GM12878 (cell line): Measurements from ENCODE around the gene RAB12. TPM values are rescaled to one million over a fixed set of nuclear protein-coding genes. Genes with fewer than 3 reads are reported as not detected.

ENCODE experiments used
- ATAC-seq: fragments of 200-7000 bp; cut with Tn5 transposase; 3 replicates; pipeline ENCODE4 v1.9.1; 2020; ENCODE audit warnings: mild to moderate bottlenecking, moderate library complexity
- BruUV-seq: library from RNA; stranded (reverse); fragments of 400-500 nt; replicated peaks from 2 replicates; lab custom pipeline; 2021; lab: Mats Ljungman, UMichigan
- CTCF ChIA-PET: fragments of 300-600 bp; sonication (Branson Sonifier 250); formaldehyde crosslinking; extraction: SDS; loops from one replicate; lab custom pipeline; 2021; ENCODE audit warnings: inconsistent platforms; lab: Yijun Ruan, JAX
- POLR2A ChIA-PET: fragments of 350-600 bp; formaldehyde crosslinking; extraction: SDS; loops from one replicate; lab custom pipeline; 2021; ENCODE audit warnings: inconsistent platforms; lab: Charles Lee
- RAD21 ChIA-PET: fragments of 300-600 bp; sonication (Branson Sonifier 250); formaldehyde crosslinking; loops from one replicate; lab custom pipeline; 2023; ENCODE audit warnings: antibody characterized with exemption; ENCODE audit not compliant: unreplicated experiment; lab: Charles Lee
- SMC1A ChIA-PET: fragments of 300-600 bp; sonication (Branson Sonifier 250); formaldehyde crosslinking; loops from one replicate; lab custom pipeline; 2023; ENCODE audit not compliant: unreplicated experiment, uncharacterized antibody; lab: Charles Lee
- DNase-seq: peaks from one replicate; pipeline ENCODE4 v3.0.0-alpha.2; 2011; ENCODE audit warnings: low read depth, low spot score
- FAIRE-seq: peaks from 3 replicates; lab custom pipeline; 2011; peaks lifted over from hg19 to GRCh38; lab: Jason Lieb, UNC
- H2AFZ ChIP-seq: 2 replicates; pipeline ENCODE4 v1.6.0; 2011; ENCODE audit warnings: low read depth, low read length, control low read depth; ENCODE audit not compliant: control insufficient read depth
- H3K27ac ChIP-seq: 2 replicates; pipeline ENCODE4 v1.5.1; 2011; ENCODE audit warnings: control low read depth; ENCODE audit not compliant: control insufficient read depth, insufficient read depth
- H3K27me3 ChIP-seq, 2 experiments: replicated peaks in 1 of 2; 2 replicates each; pipeline versions ENCODE4 v1.6.0 to v1.6.1; 2011; ENCODE audit warnings: low read length in 1 of 2; ENCODE audit not compliant: control insufficient read depth in 2 of 2, insufficient read depth in 2 of 2
- H3K36me3 ChIP-seq, 2 experiments: 2 replicates each; pipeline ENCODE4 v1.5.1; 2011; ENCODE audit warnings: low read length in 1 of 2; ENCODE audit not compliant: control insufficient read depth in 2 of 2, insufficient read depth in 2 of 2
- H3K4me1 ChIP-seq: 2 replicates; pipeline ENCODE4 v1.6.1; 2011; ENCODE audit warnings: mild to moderate bottlenecking, low read length, moderate library complexity, mixed read lengths; ENCODE audit not compliant: control insufficient read depth, insufficient read depth
- H3K4me2 ChIP-seq: 2 replicates; pipeline ENCODE4 v1.6.0; 2011; ENCODE audit warnings: control low read depth; ENCODE audit not compliant: control insufficient read depth, insufficient read depth
- H3K4me3 ChIP-seq: fragments of 200-600 bp; sonication (generic); 2 replicates; pipeline ENCODE4 v1.5.1; 2016
- H3K79me2 ChIP-seq: 2 replicates; pipeline ENCODE4 v1.6.0; 2011; ENCODE audit warnings: low read length; ENCODE audit not compliant: control insufficient read depth, insufficient read depth
- H3K9ac ChIP-seq: 2 replicates; pipeline ENCODE4 v1.8.0; 2011; ENCODE audit warnings: low read length, control low read depth, mixed read lengths; ENCODE audit not compliant: control insufficient read depth, insufficient read depth
- H3K9me3 ChIP-seq: replicated peaks from 3 replicates; pipeline ENCODE4 v1.5.1; 2011; ENCODE audit warnings: mild to moderate bottlenecking, low read length; ENCODE audit not compliant: control insufficient read depth, insufficient read depth
- H4K20me1 ChIP-seq: 2 replicates; pipeline ENCODE4 v1.6.0; 2011; ENCODE audit not compliant: control insufficient read depth, insufficient read depth
- BHLHE40 ChIP-seq, 2 experiments: fragments of 450-650 bp in 1 of 2; IDR thresholded peaks; 2 replicates each; pipeline ENCODE4 v1.6.1; 2011 to 2017; ENCODE audit warnings: low read depth in 2 of 2, borderline replicate concordance in 1 of 2, improper control_type of control experiment in 1 of 2, low read length in 1 of 2, mild to moderate bottlenecking in 1 of 2
- CBX3 ChIP-seq: fragments of 200-600 bp; sonication (generic); IDR thresholded peaks from 2 replicates; pipeline ENCODE4 v1.6.1; 2016; ENCODE audit warnings: low read depth, borderline replicate concordance
- CBX5 ChIP-seq: sonication (generic); IDR thresholded peaks from 2 replicates; pipeline ENCODE4 v1.6.1; 2016; ENCODE audit warnings: low read depth, moderate library complexity, mild to moderate bottlenecking, inconsistent platforms
- CHD1 ChIP-seq: IDR thresholded peaks from 2 replicates; pipeline ENCODE4 v1.6.1; 2012; ENCODE audit warnings: low read depth, low read length, improper control_type of control experiment
- FOS ChIP-seq: IDR thresholded peaks from 3 replicates; pipeline ENCODE4 v1.6.1; 2011; ENCODE audit warnings: borderline replicate concordance; ENCODE audit not compliant: insufficient read length; ENCODE audit errors: extremely low read depth
- FOXK2 ChIP-seq: fragments of 450-650 bp; IDR thresholded peaks from 2 replicates; pipeline ENCODE4 v1.6.1; 2017; ENCODE audit warnings: mild to moderate bottlenecking, moderate library complexity
- IRF5 ChIP-seq: fragments of 450-650 bp; IDR thresholded peaks from 2 replicates; pipeline ENCODE4 v1.6.1; 2017; ENCODE audit warnings: borderline replicate concordance
- MYC ChIP-seq: IDR thresholded peaks from 2 replicates; pipeline ENCODE4 v1.6.1; 2011; ENCODE audit warnings: mild to moderate bottlenecking, low read length, moderate library complexity, inconsistent platforms; ENCODE audit not compliant: insufficient read depth, insufficient replicate concordance, insufficient read length, severe bottlenecking
- NR2C2 ChIP-seq: IDR thresholded peaks from 2 replicates; pipeline ENCODE4 v1.6.1; 2011; ENCODE audit warnings: borderline replicate concordance, low read depth; ENCODE audit not compliant: control insufficient read depth, insufficient read length
- PAX8 ChIP-seq: fragments of 450-650 bp; IDR thresholded peaks from 2 replicates; pipeline ENCODE4 v1.6.1; 2017; ENCODE audit warnings: mild to moderate bottlenecking, moderate library complexity
- POLR2A ChIP-seq: IDR thresholded peaks from 2 replicates; pipeline ENCODE4 v1.6.1; 2011; ENCODE audit warnings: low read depth, mild to moderate bottlenecking, low read length
- POLR2AphosphoS2 ChIP-seq: IDR thresholded peaks from 2 replicates; pipeline ENCODE4 v1.6.1; 2011; ENCODE audit warnings: low read depth, mild to moderate bottlenecking, low read length, improper control_type of control experiment, moderate library complexity
- TCF3 ChIP-seq: IDR thresholded peaks from 2 replicates; pipeline ENCODE4 v1.6.1; 2012; ENCODE audit warnings: low read depth, mild to moderate bottlenecking, low read length, borderline replicate concordance; ENCODE audit not compliant: insufficient read depth
- TCF7 ChIP-seq: IDR thresholded peaks from 2 replicates; pipeline ENCODE4 v1.6.1; 2014; ENCODE audit warnings: antibody characterized with exemption, borderline replicate concordance
- ZNF622 ChIP-seq: fragments of 450-650 bp; IDR thresholded peaks from 2 replicates; pipeline ENCODE4 v1.6.1; 2017; ENCODE audit warnings: mild to moderate bottlenecking, inconsistent platforms
- WGBS: methylation state at CpG from one replicate; pipeline ENCODE4 v1.1.6; 2016; ENCODE audit warnings: low lambda C conversion rate; ENCODE audit not compliant: insufficient replicate concordance, insufficient coverage; ENCODE audit errors: missing lambda C conversion rate; 5-methylcytosine and 5-hydroxymethylcytosine counted together
- in situ Hi-C: fragments of 300-500 bp; cut with MboI; formaldehyde crosslinking; loops from 9 replicates; pipeline ENCODE4 v1.14.3; 2018; ENCODE audit warnings: mixed read lengths
- intact Hi-C: fragments of 100-400 bp; cut with micrococcal nuclease; formaldehyde crosslinking; loops from one replicate; pipeline ENCODE4 v1.14.2; 2022; ENCODE audit not compliant: unreplicated experiment
- polyA plus RNA-seq, 11 experiments: library from polyadenylated mRNA; depleted of rRNA in 4 of 11; unstranded in 6 of 11; stranded (reverse) in 5 of 11; fragments of >200 nt; fragmentation: Nextera tagmentation in 4 of 11; fragmentation: Illumina TruSeq in 1 of 11; extraction: Ambion mirVana in 4 of 11; extraction: Trizol in 1 of 11; gene quantifications; 1 replicate in 1 of 11; 2 replicates in 10 of 11; pipeline versions ENCODE4 v1.2.1 to v1.2.3, GENCODE V29; 2011 to 2016; ENCODE audit warnings: inconsistent platforms in 2 of 11, missing spikeins in 2 of 11, low read depth in 1 of 11
- total RNA-seq, 4 experiments: library from RNA; depleted of rRNA in 3 of 4; stranded (reverse); fragments of >200 nt in 3 of 4; fragmentation: Illumina TruSeq in 1 of 4; extraction: Trizol in 1 of 4; gene quantifications; 2 replicates each; pipeline versions ENCODE4 v1.2.1 to v1.2.3, GENCODE V29; 2013 to 2021
- TF ChIP-seq, protein P1 (sequence below): fragments of 450-650 bp; formaldehyde crosslinking; IDR thresholded peaks from 2 replicates; pipeline ENCODE4 v1.5.0; 2022; ENCODE audit warnings: mild to moderate bottlenecking, missing genetic modification characterization

RAB12 gene
- total and polyA plus RNA-seq, 10 of the 15 experiments (the other 5 are each of a cell fraction or from before 2014, with no cell fraction given) = 0.71 to 29.8 (median 14.0) TPM

GRCh38 chr18:8658858-8659485 lies 49.7 kb downstream of the RAB12 start:
- 69% methylated on average over 25 of the region's 31 CpGs for WGBS
- RAD21 ChIA-PET = interaction anchor here (1.2 kb wide), 1 partner anchor 329 kb away, joined by 5 read pairs; no protein-coding TSS in a partner anchor
- H3K27ac ChIP-seq = no peak overlapping the region
- CTCF ChIA-PET = interaction anchor here (0.6 to 1.4 kb wide), 2 partner anchors 329 to 852 kb away, joined by 3 to 7 read pairs; no protein-coding TSS in a partner anchor
- H3K79me2 ChIP-seq = no peaks in the 10 kb centered on the region
- H3K4me2 ChIP-seq = no peak overlapping the region
- DNase-seq (no peak), ATAC-seq (no peak; the same call in 2 of the 3 replicates), FAIRE-seq (no peak)
- in situ Hi-C loops = loop anchor here (5.0 kb wide), 1 partner anchor 328 kb away; no protein-coding TSS in a partner anchor
- intact Hi-C loops = loop anchor here (10.0 kb wide), 1 partner anchor 486 kb away; no protein-coding TSS in a partner anchor
- H3K27me3 ChIP-seq = no peaks in the 10 kb centered on the region; a peak in 1 of 4 replicates
- no TSS peak for BruUV-seq
- no peaks in the 10 kb centered on the region for H4K20me1 ChIP-seq
- TF ChIP-seq CBX5 (no peak), MYC (no peak), FOS (no peak), CBX3 (no peak), PAX8 (no peak), IRF5 (no peak), FOXK2 (no peak), TCF3 (no peak), POLR2A (no peak), POLR2AphosphoS2 (no peak), TCF7 (no peak), BHLHE40 (IDR thresholded peaks at IDR 0.05; ENCODE audit: borderline replicate concordance in 1 of 2, low read depth in 2 of 2, low read length in 1 of 2) (no peak), CHD1 (no peak), ZNF622 (no peak), NR2C2 (no peak)
- TF ChIP-seq, protein P1, sequence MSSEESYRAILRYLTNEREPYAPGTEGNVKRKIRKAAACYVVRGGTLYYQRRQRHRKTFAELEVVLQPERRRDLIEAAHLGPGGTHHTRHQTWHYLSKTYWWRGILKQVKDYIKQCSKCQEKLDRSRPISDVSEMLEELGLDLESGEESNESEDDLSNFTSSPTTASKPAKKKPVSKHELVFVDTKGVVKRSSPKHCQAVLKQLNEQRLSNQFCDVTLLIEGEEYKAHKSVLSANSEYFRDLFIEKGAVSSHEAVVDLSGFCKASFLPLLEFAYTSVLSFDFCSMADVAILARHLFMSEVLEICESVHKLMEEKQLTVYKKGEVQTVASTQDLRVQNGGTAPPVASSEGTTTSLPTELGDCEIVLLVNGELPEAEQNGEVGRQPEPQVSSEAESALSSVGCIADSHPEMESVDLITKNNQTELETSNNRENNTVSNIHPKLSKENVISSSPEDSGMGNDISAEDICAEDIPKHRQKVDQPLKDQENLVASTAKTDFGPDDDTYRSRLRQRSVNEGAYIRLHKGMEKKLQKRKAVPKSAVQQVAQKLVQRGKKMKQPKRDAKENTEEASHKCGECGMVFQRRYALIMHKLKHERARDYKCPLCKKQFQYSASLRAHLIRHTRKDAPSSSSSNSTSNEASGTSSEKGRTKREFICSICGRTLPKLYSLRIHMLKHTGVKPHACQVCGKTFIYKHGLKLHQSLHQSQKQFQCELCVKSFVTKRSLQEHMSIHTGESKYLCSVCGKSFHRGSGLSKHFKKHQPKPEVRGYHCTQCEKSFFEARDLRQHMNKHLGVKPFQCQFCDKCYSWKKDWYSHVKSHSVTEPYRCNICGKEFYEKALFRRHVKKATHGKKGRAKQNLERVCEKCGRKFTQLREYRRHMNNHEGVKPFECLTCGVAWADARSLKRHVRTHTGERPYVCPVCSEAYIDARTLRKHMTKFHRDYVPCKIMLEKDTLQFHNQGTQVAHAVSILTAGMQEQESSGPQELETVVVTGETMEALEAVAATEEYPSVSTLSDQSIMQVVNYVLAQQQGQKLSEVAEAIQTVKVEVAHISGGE (CRISPR knock-in tag) = no peak
- no peaks in the 10 kb centered on the region for H3K36me3 ChIP-seq
- H3K4me1 ChIP-seq = no peaks in the 10 kb centered on the region
- H3K9me3 ChIP-seq = no peaks in the 10 kb centered on the region
- POLR2A ChIA-PET = interaction anchor here (0.6 kb wide), 1 partner anchor 789 kb away, joined by 5 read pairs; no protein-coding TSS in a partner anchor
- no peak overlapping the region for H2AFZ ChIP-seq
- no peak overlapping the region for H3K4me3 ChIP-seq
- H3K9ac ChIP-seq = no peak overlapping the region
- SMC1A ChIA-PET = interaction anchor here (1.4 kb wide), 1 partner anchor 329 kb away, joined by 4 read pairs; no protein-coding TSS in a partner anchor
